ENCODE results near the gene CCNF. TPM values are rescaled to one million over a fixed set of nuclear protein-coding genes. Genes with fewer than 3 reads are reported as not detected.

The CCNF gene
- total and polyA plus RNA-seq, 2 of the 8 experiments (the other 6 are each of a cell fraction or from before 2014, with no cell fraction given): 15.4 to 54.3 TPM

DNA sequence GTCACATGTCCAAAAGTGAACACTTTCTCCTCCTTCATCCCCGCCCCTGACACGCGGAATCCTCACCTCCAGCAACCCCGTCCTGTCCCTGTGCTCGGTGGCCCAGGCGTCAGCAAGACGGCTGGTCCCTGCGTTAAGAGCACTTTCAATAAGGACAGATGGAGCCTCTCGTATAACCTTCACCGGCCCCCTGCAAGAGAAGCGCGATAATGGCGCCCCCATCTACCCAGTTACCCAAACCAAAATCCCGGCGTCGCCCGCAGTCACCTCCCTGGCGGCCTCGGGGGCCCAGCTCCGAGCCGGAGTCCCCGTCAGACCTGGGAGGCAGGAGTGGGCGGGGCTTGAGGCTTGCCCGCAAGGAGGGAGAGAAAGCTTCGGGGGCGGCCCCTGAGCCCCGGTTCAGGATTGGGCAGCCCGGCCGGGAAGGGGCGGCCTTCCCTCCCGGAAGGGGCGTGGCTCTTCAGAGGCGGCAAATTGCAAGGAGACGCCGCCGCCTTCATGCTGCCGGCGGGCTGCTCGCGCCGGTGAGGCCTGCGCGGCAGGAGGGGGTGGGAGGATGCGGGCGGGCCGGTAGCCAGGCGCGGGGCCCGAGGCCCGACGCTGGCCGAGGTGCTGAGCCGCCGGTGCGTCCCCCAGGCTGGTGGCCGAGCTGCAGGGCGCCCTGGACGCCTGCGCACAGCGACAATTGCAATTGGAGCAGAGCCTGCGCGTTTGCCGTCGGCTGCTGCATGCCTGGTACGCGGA lies 30.6 kb downstream of the CCNF start, which contains the start of gene TEDC2 (continued):
- peak; percentile 31 for TF ChIP-seq TAF7 (optimal IDR thresholded peaks at IDR 0.05; ENCODE audit: borderline replicate concordance, low read depth, low read length)
- no peak for TF ChIP-seq CHD2 (IDR thresholded peaks at IDR 0.05; ENCODE audit: low read length)
- TF ChIP-seq, protein P1, sequence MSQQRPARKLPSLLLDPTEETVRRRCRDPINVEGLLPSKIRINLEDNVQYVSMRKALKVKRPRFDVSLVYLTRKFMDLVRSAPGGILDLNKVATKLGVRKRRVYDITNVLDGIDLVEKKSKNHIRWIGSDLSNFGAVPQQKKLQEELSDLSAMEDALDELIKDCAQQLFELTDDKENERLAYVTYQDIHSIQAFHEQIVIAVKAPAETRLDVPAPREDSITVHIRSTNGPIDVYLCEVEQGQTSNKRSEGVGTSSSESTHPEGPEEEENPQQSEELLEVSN (IDR thresholded peaks at IDR 0.05): peak; percentile 96
- TF ChIP-seq RXRA (IDR thresholded peaks at IDR 0.05; ENCODE audit: insufficient read depth, low read depth, low read length): no peak
- TF ChIP-seq EGR1 (IDR thresholded peaks at IDR 0.05; ENCODE audit: borderline replicate concordance, low read depth, low read length): no peak
